Occipital lobe (tissue), 2 donors: ENCODE results near the gene ENPP1. TPM values are rescaled to one million over a fixed set of nuclear protein-coding genes. Genes with fewer than 3 reads are reported as not detected.

Source experiments
- small RNA-seq: library from RNA; depleted of rRNA; stranded (forward); fragments of <200 nt; gene quantifications from one replicate; pipeline ENCODE3, GENCODE V24; 2014
- total RNA-seq: library from RNA; depleted of rRNA; stranded (reverse); fragments of >200 nt; gene quantifications from one replicate; pipeline ENCODE4 v1.2.3, GENCODE V29; 2014

The ENPP1 gene
- total RNA-seq, 1 donor from 2014 or later: 0.47 TPM

Small RNAs within 50 kb of the gene (small RNA-seq; reads per million reads assigned to genes)
- gene MIR548H5 (not detected), gene SELENOKP2 (not detected)

Other genes with a start within 250 kb of the ENPP1 start
- gene ARG1, start 234.8 kb upstream of the ENPP1 start, total RNA-seq: 0.94 TPM
- gene MED23, start 179.8 kb upstream of the ENPP1 start, total RNA-seq: 71.3 TPM
- gene ENPP3, start 170.7 kb upstream of the ENPP1 start, total RNA-seq: 0.47 TPM
- not detected for gene OR2A4, start 106.6 kb upstream of the ENPP1 start, total RNA-seq
- not detected for gene CTAGE9, start 97.0 kb upstream of the ENPP1 start, total RNA-seq
- 6.9 TPM for gene CCN2, start 143.4 kb downstream of the ENPP1 start, total RNA-seq